HEK293 (cell line): ENCODE measurements around the gene PHYH.

Source experiments
- CTCF ChIA-PET: fragments of 350-600 bp; formaldehyde crosslinking; extraction: SDS; loops from one replicate; lab custom pipeline; 2021; ENCODE audit warnings: antibody characterized with exemption; lab: Yijun Ruan, JAX
- POLR2A ChIA-PET: fragments of 300-600 bp; formaldehyde crosslinking; extraction: SDS; loops from one replicate; lab custom pipeline; 2020; ENCODE audit warnings: antibody characterized with exemption, inconsistent platforms; lab: Yijun Ruan, JAX
- H3K27ac ChIP-seq: fragments of 200-500 bp; sonication (Bioruptor generic); 2 replicates; pipeline ENCODE4 v1.5.1; 2014; ENCODE audit warnings: low read depth, low read length, control low read depth, inconsistent platforms; ENCODE audit errors: extremely low read depth
- H3K36me3 ChIP-seq, 2 experiments: fragments of 200-500 bp in 1 of 2; sonication (Bioruptor generic) in 1 of 2; 1 replicate in 1 of 2; 2 replicates in 1 of 2; pipeline ENCODE4 v1.5.1; 2014 to 2017; ENCODE audit warnings: inconsistent platforms in 2 of 2, low read length in 2 of 2; ENCODE audit not compliant: control insufficient read depth in 2 of 2, insufficient read depth in 1 of 2
- H3K4me1 ChIP-seq: fragments of 200-500 bp; sonication (Bioruptor generic); 2 replicates; pipeline ENCODE4 v1.5.1; 2014; ENCODE audit warnings: mild to moderate bottlenecking, low read length, inconsistent platforms; ENCODE audit not compliant: control insufficient read depth, insufficient read depth
- H3K4me3 ChIP-seq: 2 replicates; pipeline ENCODE4 v1.5.1; 2011; ENCODE audit warnings: low read depth, mild to moderate bottlenecking, control low read depth, low read length, moderate library complexity
- H3K9me3 ChIP-seq: fragments of 200-500 bp; sonication (Bioruptor generic); 2 replicates; pipeline ENCODE4 v1.5.1; 2014; ENCODE audit warnings: low read depth, low read length, inconsistent platforms; ENCODE audit not compliant: control insufficient read depth, insufficient read depth
- MZF1 ChIP-seq: fragments of 450-650 bp; formaldehyde crosslinking; IDR thresholded peaks from 2 replicates; pipeline ENCODE4 v1.5.1; 2017; ENCODE audit warnings: missing biosample characterization, missing genetic modification characterization, borderline replicate concordance
- PRDM1 ChIP-seq: fragments of 450-650 bp; formaldehyde crosslinking; IDR thresholded peaks from 2 replicates; pipeline ENCODE4; 2016; ENCODE audit warnings: missing biosample characterization, missing genetic modification characterization
- PRDM6 ChIP-seq: fragments of 450-650 bp; formaldehyde crosslinking; IDR thresholded peaks from 2 replicates; pipeline ENCODE4 v1.5.1; 2017; ENCODE audit warnings: missing biosample characterization, missing genetic modification characterization
- RBAK ChIP-seq: fragments of 450-650 bp; formaldehyde crosslinking; IDR thresholded peaks from 2 replicates; pipeline ENCODE4 v1.5.1; 2016; ENCODE audit warnings: missing biosample characterization, missing genetic modification characterization
- SCRT1 ChIP-seq: fragments of 450-650 bp; formaldehyde crosslinking; IDR thresholded peaks from 2 replicates; pipeline ENCODE4 v1.5.1; 2016; ENCODE audit warnings: missing biosample characterization, missing genetic modification characterization, borderline replicate concordance
- SCRT2 ChIP-seq: fragments of 450-650 bp; formaldehyde crosslinking; IDR thresholded peaks from 2 replicates; pipeline ENCODE4 v1.5.1; 2016; ENCODE audit warnings: missing biosample characterization, missing genetic modification characterization
- ZNF146 ChIP-seq: fragments of 450-650 bp; formaldehyde crosslinking; IDR thresholded peaks from 2 replicates; pipeline ENCODE4 v1.5.1; 2016; ENCODE audit warnings: missing biosample characterization, missing genetic modification characterization
- ZNF175 ChIP-seq: fragments of 450-650 bp; formaldehyde crosslinking; IDR thresholded peaks from 2 replicates; pipeline ENCODE4 v1.5.1; 2016; ENCODE audit warnings: missing biosample characterization, missing genetic modification characterization
- ZNF18 ChIP-seq: fragments of 450-650 bp; formaldehyde crosslinking; IDR thresholded peaks from 2 replicates; pipeline ENCODE4 v1.5.1; 2016; ENCODE audit warnings: missing biosample characterization, missing genetic modification characterization
- ZNF239 ChIP-seq: fragments of 450-650 bp; formaldehyde crosslinking; IDR thresholded peaks from 2 replicates; pipeline ENCODE4 v1.5.1; 2016; ENCODE audit warnings: missing biosample characterization, missing genetic modification characterization
- ZNF335 ChIP-seq: fragments of 450-650 bp; formaldehyde crosslinking; conservative IDR thresholded peaks from 2 replicates; pipeline ENCODE4 v1.5.1; 2016; ENCODE audit warnings: missing biosample characterization, missing genetic modification characterization
- ZNF518A ChIP-seq: fragments of 450-650 bp; formaldehyde crosslinking; conservative IDR thresholded peaks from 2 replicates; pipeline ENCODE4 v1.5.1; 2016; ENCODE audit warnings: low read depth, missing biosample characterization, missing genetic modification characterization
- ZNF521 ChIP-seq: fragments of 450-650 bp; formaldehyde crosslinking; IDR thresholded peaks from 2 replicates; pipeline ENCODE4 v1.5.1; 2017; ENCODE audit warnings: missing biosample characterization, mild to moderate bottlenecking, missing genetic modification characterization
- ZNF548 ChIP-seq: fragments of 450-650 bp; formaldehyde crosslinking; IDR thresholded peaks from 2 replicates; pipeline ENCODE4 v1.5.1; 2016; ENCODE audit warnings: missing biosample characterization, missing genetic modification characterization
- ZNF571 ChIP-seq: fragments of 450-650 bp; formaldehyde crosslinking; IDR thresholded peaks from 2 replicates; pipeline ENCODE4 v1.5.0; 2017; ENCODE audit warnings: missing biosample characterization, missing genetic modification characterization
- ZNF626 ChIP-seq: fragments of 450-650 bp; sonication (Bioruptor Pico); formaldehyde crosslinking; IDR thresholded peaks from 2 replicates; pipeline ENCODE4 v1.5.1; 2018; ENCODE audit warnings: missing biosample characterization, missing genetic modification characterization, inconsistent platforms
- ZNF664 ChIP-seq: fragments of 450-650 bp; formaldehyde crosslinking; IDR thresholded peaks from 2 replicates; pipeline ENCODE4 v1.5.1; 2016; ENCODE audit warnings: missing biosample characterization, missing genetic modification characterization
- ZNF707 ChIP-seq: fragments of 450-650 bp; formaldehyde crosslinking; IDR thresholded peaks from 2 replicates; pipeline ENCODE4 v1.5.1; 2016; ENCODE audit warnings: missing biosample characterization, missing genetic modification characterization
- ZNF777 ChIP-seq: fragments of 450-650 bp; formaldehyde crosslinking; IDR thresholded peaks from 2 replicates; pipeline ENCODE4 v1.5.1; 2017; ENCODE audit warnings: missing biosample characterization, missing genetic modification characterization, borderline replicate concordance
- ZNF791 ChIP-seq: fragments of 450-650 bp; formaldehyde crosslinking; IDR thresholded peaks from 2 replicates; pipeline ENCODE4 v1.5.1; 2016; ENCODE audit warnings: missing biosample characterization, missing genetic modification characterization
- ZSCAN30 ChIP-seq: fragments of 450-650 bp; IDR thresholded peaks from 2 replicates; pipeline ENCODE4 v1.5.1; 2018; ENCODE audit warnings: missing biosample characterization, mild to moderate bottlenecking, missing genetic modification characterization, moderate library complexity
- TF ChIP-seq, protein P1 (sequence below): fragments of 450-650 bp; formaldehyde crosslinking; IDR thresholded peaks from 2 replicates; pipeline ENCODE4 v1.5.1; 2016; ENCODE audit warnings: missing biosample characterization, missing genetic modification characterization, low read depth

Gene PHYH

DNA sequence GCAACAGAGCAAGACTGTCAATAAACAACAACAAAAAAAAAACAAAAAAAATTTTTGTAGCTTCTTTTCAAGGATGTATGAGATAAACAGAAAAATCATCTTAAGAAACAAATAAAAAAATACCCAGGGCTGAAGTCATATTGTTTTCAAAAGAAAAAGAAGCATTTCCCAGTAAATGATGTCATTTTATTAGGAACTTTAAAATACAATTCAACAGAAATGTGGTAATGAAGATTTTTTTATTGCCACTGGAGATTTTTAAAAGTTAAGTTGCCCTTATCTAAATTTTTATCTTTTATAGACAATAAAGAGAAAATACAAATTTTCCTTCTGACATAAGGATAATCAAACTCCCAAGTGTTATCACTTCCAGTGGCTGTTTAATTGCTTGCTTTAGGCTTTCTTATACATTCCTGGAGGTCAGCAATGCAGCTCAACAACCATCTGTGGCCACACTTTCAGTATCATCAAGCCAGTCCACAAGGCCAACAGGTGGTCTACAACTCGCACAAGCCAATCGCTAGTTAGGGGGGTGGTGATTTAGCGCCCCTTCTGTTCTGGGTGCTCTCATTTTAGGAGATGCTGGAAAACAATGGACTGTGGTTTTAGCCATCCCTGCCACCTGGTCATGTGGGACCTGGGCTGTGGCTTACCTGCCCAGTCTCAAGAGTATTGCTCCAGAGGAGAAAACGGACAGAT, 37.4 kb upstream of the PHYH start:
- no peaks in the 10 kb centered on the region for H3K9me3 ChIP-seq
- TF ChIP-seq ZNF777 (tag by site-specific recombination) (no peak), SCRT2 (tag by site-specific recombination) (peak; percentile 90), ZNF626 (tag by site-specific recombination) (no peak), PRDM6 (tag by site-specific recombination) (peak; percentile 67), SCRT1 (tag by site-specific recombination) (peak; percentile 71; the same call in 1 of the 2 replicates)
- TF ChIP-seq, protein P1, sequence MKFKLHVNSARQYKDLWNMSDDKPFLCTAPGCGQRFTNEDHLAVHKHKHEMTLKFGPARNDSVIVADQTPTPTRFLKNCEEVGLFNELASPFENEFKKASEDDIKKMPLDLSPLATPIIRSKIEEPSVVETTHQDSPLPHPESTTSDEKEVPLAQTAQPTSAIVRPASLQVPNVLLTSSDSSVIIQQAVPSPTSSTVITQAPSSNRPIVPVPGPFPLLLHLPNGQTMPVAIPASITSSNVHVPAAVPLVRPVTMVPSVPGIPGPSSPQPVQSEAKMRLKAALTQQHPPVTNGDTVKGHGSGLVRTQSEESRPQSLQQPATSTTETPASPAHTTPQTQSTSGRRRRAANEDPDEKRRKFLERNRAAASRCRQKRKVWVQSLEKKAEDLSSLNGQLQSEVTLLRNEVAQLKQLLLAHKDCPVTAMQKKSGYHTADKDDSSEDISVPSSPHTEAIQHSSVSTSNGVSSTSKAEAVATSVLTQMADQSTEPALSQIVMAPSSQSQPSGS (tag by site-specific recombination) = peak; percentile 77
- peaks cover 29 to 67% of the 10 kb centered on the region in 2 experiments for H3K36me3 ChIP-seq
- H3K27ac ChIP-seq = no peak overlapping the region
- H3K4me3 ChIP-seq = no peak overlapping the region
- peaks cover 3% of the 10 kb centered on the region for H3K4me1 ChIP-seq
- ChIA-PET POLR2A (no interaction called here), CTCF (interaction anchor here (0.7 kb wide), 2 partner anchors 16 to 300 kb away, joined by 3 read pairs; no protein-coding TSS in a partner anchor)

- no peak overlapping the region for H3K27ac ChIP-seq
- no peak overlapping the region for H3K4me3 ChIP-seq
- ChIA-PET POLR2A (no interaction called here), CTCF (interaction anchor here (0.6 kb wide), 1 partner anchor 36 kb away, joined by 5 read pairs; no protein-coding TSS in a partner anchor)
- H3K4me1 ChIP-seq = peaks cover 3% of the 10 kb centered on the region
- TF ChIP-seq ZSCAN30 (tag by site-specific recombination) (no peak), ZNF335 (tag by site-specific recombination) (no peak), ZNF521 (no peak), MZF1 (no peak), ZNF707 (tag by site-specific recombination) (no peak), PRDM1 (tag by site-specific recombination) (no peak), ZNF146 (tag by site-specific recombination) (no peak)
- no peaks in the 10 kb centered on the region for H3K9me3 ChIP-seq
- peaks cover 37 to 81% of the 10 kb centered on the region in 2 experiments for H3K36me3 ChIP-seq
Observed at GRCh38 chr10:13335881-13336280, 36.0 kb upstream of the PHYH start.

DNA sequence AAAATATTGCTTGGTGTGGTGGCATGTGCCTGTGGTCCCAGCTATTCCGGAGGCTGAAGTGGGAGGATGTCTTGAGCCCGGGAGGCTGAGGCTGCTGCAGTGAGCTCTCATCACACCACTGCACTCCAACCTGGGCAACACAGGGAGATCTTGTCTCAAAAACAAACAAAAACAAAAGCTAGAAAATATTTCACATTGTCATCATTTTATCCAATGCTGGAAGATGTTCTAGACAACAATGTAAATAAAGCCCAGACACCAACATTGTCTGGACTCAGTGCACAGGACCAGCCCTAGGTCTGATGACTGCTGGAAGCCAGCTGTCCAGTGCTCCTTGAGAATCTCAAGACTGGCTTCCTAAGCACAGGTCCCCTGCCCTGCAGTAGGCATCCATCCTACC, 34.7 kb upstream of the PHYH start:
- ChIA-PET CTCF (interaction anchor here (0.6 kb wide), 2 partner anchors 174 to 1351 kb away, joined by 3 to 5 read pairs; no protein-coding TSS in a partner anchor), POLR2A (no interaction called here)
- no peak for TF ChIP-seq ZNF239 (tag by site-specific recombination)
- no peak for TF ChIP-seq ZNF518A (tag by site-specific recombination)
- no peak for TF ChIP-seq RBAK (tag by site-specific recombination)
- TF ChIP-seq ZNF571 (tag by site-specific recombination) = no peak
- no peak for TF ChIP-seq ZNF791
- no peak for TF ChIP-seq SCRT2 (tag by site-specific recombination)
- TF ChIP-seq ZNF664 (tag by site-specific recombination) = no peak
- no peak for TF ChIP-seq ZNF175 (tag by site-specific recombination)
- no peak for TF ChIP-seq ZNF548
- TF ChIP-seq ZNF18 (tag by site-specific recombination) = no peak

More for the DNA sequence above, 34.7 kb upstream of the PHYH start:
- Histone ChIP-seq H3K36me3 (peaks cover 42 to 88% of the 10 kb centered on the region in 2 experiments), H3K27ac (no peak overlapping the region), H3K4me1 (no peaks in the 10 kb centered on the region; the same call in 1 of the 2 replicates), H3K9me3 (no peaks in the 10 kb centered on the region), H3K4me3 (no peak overlapping the region)
